ENCODE data around the gene LFNG.

- TF ChIP-seq CTCF (IDR thresholded peaks at IDR 0.05) (no peak), POLR2AphosphoS5 (IDR thresholded peaks at IDR 0.05; ENCODE audit: insufficient read depth in 1 of 2, low read depth in 1 of 2) (peak in 1 of 2 donors; percentile 14), POLR2A (IDR thresholded peaks at IDR 0.05) (no peak)
Observed at GRCh38 chr7:2510909-2511768, 8.4 kb upstream of the LFNG start.

Measured in vagina (tissue), 2 donors.